Neuronal stem cell (in vitro differentiated cells): ENCODE measurements around the gene ACOXL.

Experiments
- DNase-seq: peaks from one replicate; pipeline ENCODE4 v3.0.0-alpha.2; 2013; ENCODE audit warnings: low spot score
- H2AFZ ChIP-seq: one replicate; pipeline ENCODE4 v1.6.1; 2013; ENCODE audit warnings: mild to moderate bottlenecking, low read length, inconsistent platforms
- H2AK5ac ChIP-seq: 2 replicates; pipeline ENCODE4 v1.6.1; 2013; ENCODE audit warnings: low read depth, mild to moderate bottlenecking, inconsistent platforms, low read length, moderate library complexity, mixed read lengths
- H2BK120ac ChIP-seq: 2 replicates; pipeline ENCODE4 v1.6.1; 2013; ENCODE audit warnings: low read depth, mild to moderate bottlenecking, inconsistent platforms, low read length, moderate library complexity, mixed read lengths
- H2BK12ac ChIP-seq: one replicate; pipeline ENCODE4 v1.6.1; 2013; ENCODE audit warnings: low read length, inconsistent platforms
- H2BK15ac ChIP-seq: 2 replicates; pipeline ENCODE4 v1.6.1; 2013; ENCODE audit warnings: mild to moderate bottlenecking, low read length, inconsistent platforms, mixed read lengths
- H2BK5ac ChIP-seq: one replicate; pipeline ENCODE4 v1.6.1; 2013; ENCODE audit warnings: inconsistent platforms, mild to moderate bottlenecking, low read length, moderate library complexity
- H3K14ac ChIP-seq: one replicate; pipeline ENCODE4 v1.6.1; 2013; ENCODE audit warnings: low read length, inconsistent platforms
- H3K18ac ChIP-seq: 2 replicates; pipeline ENCODE4 v1.6.1; 2013; ENCODE audit warnings: low read length, inconsistent platforms
- H3K23ac ChIP-seq: 2 replicates; pipeline ENCODE4 v1.6.1; 2013; ENCODE audit warnings: low read depth, mild to moderate bottlenecking, mixed read lengths, low read length, inconsistent platforms; ENCODE audit not compliant: poor library complexity
- H3K27ac ChIP-seq: replicated peaks from 3 replicates; pipeline ENCODE4 v1.5.1; 2013; ENCODE audit warnings: low read length, inconsistent platforms
- H3K27me3 ChIP-seq, 3 experiments: 2 replicates each; pipeline ENCODE4 v1.6.1; 2013; ENCODE audit warnings: low read length in 3 of 3, mild to moderate bottlenecking in 2 of 3, inconsistent platforms in 1 of 3, low read depth in 1 of 3, mixed read lengths in 1 of 3, moderate library complexity in 1 of 3; ENCODE audit not compliant: control insufficient read depth in 3 of 3, insufficient read depth in 3 of 3
- H3K36me3 ChIP-seq, 2 donors: replicated peaks in 1 of 2; 2 replicates each; pipeline ENCODE4 v1.6.1; 2013; ENCODE audit warnings: low read length in 2 of 2; ENCODE audit not compliant: control insufficient read depth in 2 of 2, insufficient read depth in 2 of 2
- H3K4ac ChIP-seq: 2 replicates; pipeline ENCODE4 v1.6.1; 2013; ENCODE audit warnings: inconsistent platforms, mild to moderate bottlenecking, low read length, moderate library complexity
- H3K4me1 ChIP-seq, 2 donors: 1 replicate in 1 of 2; 2 replicates in 1 of 2; pipeline ENCODE4 v1.6.1; 2013; ENCODE audit warnings: low read length in 2 of 2, low read depth in 1 of 2; ENCODE audit not compliant: control insufficient read depth in 2 of 2, insufficient read depth in 1 of 2
- H3K4me2 ChIP-seq: one replicate; pipeline ENCODE4 v1.6.1; 2013; ENCODE audit warnings: mild to moderate bottlenecking, low read length, inconsistent platforms; ENCODE audit not compliant: insufficient read depth, poor library complexity, severe bottlenecking
- H3K4me3 ChIP-seq, 2 donors: 2 replicates each; pipeline ENCODE4 v1.5.1; 2013; ENCODE audit warnings: low read length in 2 of 2, mild to moderate bottlenecking in 2 of 2, inconsistent platforms in 1 of 2, moderate library complexity in 1 of 2
- H3K79me1 ChIP-seq: one replicate; pipeline ENCODE4 v1.6.1; 2013; ENCODE audit warnings: low read depth, mild to moderate bottlenecking, inconsistent platforms, low read length, moderate library complexity
- H3K9ac ChIP-seq: one replicate; pipeline ENCODE4 v1.6.1; 2013; ENCODE audit warnings: mild to moderate bottlenecking, low read depth, low read length, inconsistent platforms; ENCODE audit not compliant: poor library complexity
- H3K9me3 ChIP-seq, 2 donors: replicated peaks in 1 of 2; 2 replicates each; pipeline versions ENCODE3 to v1.6.1; 2013; ENCODE audit warnings: low read length in 2 of 2, mild to moderate bottlenecking in 2 of 2, inconsistent platforms in 1 of 2, low read depth in 1 of 2, mixed read lengths in 1 of 2, moderate library complexity in 1 of 2; ENCODE audit not compliant: control insufficient read depth in 2 of 2, insufficient read depth in 1 of 2
- H4K8ac ChIP-seq: one replicate; pipeline ENCODE4 v1.6.1; 2013; ENCODE audit warnings: low read depth, mild to moderate bottlenecking, inconsistent platforms, low read length, moderate library complexity
- H4K91ac ChIP-seq: one replicate; pipeline ENCODE4 v1.6.1; 2013; ENCODE audit warnings: low read length, low read depth, mild to moderate bottlenecking, inconsistent platforms; ENCODE audit not compliant: poor library complexity
- WGBS, 2 donors: extraction: QIAGEN DNeasy Blood & Tissue Kit; methylation state at CpG; one replicate each; pipeline ENCODE4 v1.1.7; 2013; ENCODE audit warnings: missing lambda C conversion rate in 2 of 2, mixed read lengths in 1 of 2; ENCODE audit not compliant: insufficient read length in 2 of 2, insufficient replicate concordance in 1 of 2; ENCODE audit errors: extremely low coverage in 2 of 2; 5-methylcytosine and 5-hydroxymethylcytosine counted together

ACOXL gene

DNA sequence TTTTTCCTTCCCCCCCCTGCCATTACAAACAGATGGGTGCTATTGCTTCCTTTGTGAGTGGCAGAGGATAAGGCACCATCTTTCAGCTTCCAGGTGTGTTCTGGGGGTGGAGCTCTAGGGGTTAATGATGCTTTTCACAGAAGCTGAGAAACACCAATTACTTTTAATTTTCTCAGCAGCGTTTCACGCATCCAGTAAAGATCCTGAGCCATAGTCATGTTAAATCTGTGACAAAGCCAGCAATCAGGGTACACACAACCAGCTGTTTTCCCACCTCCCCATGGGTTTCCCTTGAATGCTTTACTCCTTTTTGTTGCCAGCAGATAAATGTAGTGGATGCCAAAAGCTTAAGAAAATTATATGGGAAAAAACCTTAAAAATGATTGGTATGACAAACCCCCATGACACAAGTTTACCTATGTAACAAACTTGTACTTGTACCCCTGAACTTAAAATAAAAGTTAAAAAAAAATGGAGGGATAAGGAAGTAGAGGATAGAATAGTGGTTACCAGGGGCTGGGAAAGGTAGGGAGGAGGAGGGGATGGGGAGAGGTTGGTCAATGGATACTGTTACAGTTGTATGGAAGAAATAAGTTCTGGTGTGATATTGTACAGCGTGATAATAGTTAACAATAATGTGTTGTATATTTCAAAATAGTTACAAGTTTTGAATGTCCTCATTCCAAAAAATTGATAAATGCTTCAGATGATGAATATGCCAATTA, 70.0 kb downstream of the ACOXL start:
- Histone ChIP-seq H3K4me3 (no peak overlapping the region), H4K91ac (no peak overlapping the region), H3K4me2 (no peak overlapping the region), H3K79me1 (no peaks in the 10 kb centered on the region), H3K9ac (no peak overlapping the region), H3K14ac (no peak overlapping the region), H2AK5ac (no peak overlapping the region), H3K9me3 (peaks cover 0 to 2% of the 10 kb centered on the region in 2 donors), H2AFZ (no peak overlapping the region), H2BK120ac (no peak overlapping the region), H3K27ac (no peak overlapping the region), H2BK15ac (no peak overlapping the region), H3K18ac (no peak overlapping the region), H3K36me3 (no peaks in the 10 kb centered on the region), H2BK12ac (no peak overlapping the region), H2BK5ac (no peak overlapping the region), H3K23ac (no peak overlapping the region), H3K27me3 (no peaks in the 10 kb centered on the region), H3K4me1 (peaks cover 0 to 10% of the 10 kb centered on the region in 2 donors), H3K4ac (no peak overlapping the region), H4K8ac (no peak overlapping the region)
- WGBS, 2 donors = no CpG with 5 or more reads among the region's 3 CpGs
- DNase-seq = no peak

DNA sequence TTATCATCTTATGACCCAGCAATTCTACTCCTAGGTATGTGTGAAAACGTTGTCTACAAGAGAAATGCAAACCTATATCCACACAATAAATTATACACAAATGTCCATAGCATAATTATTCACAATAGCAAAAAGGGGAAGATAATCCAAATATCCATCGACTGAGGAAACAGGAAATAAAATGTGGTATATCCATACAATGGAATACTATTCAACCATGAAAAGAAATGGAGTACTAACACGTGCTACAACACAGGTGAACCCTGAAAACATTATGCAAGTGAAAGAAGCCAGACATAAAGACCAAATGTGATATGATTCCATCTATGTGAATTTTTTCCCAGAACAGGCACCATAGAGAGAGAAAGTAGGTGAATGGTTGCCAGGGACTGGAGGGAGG, 72.1 kb downstream of the ACOXL start:
- no peak overlapping the region for H3K14ac ChIP-seq
- peaks cover 0 to 10% of the 10 kb centered on the region in 2 donors for H3K4me1 ChIP-seq
- no peaks in the 10 kb centered on the region for H3K27me3 ChIP-seq
- no peak overlapping the region for H3K23ac ChIP-seq
- H3K36me3 ChIP-seq = no peaks in the 10 kb centered on the region
- no peak overlapping the region for H2AFZ ChIP-seq
- no peak overlapping the region for H3K27ac ChIP-seq
- no peak overlapping the region for H3K4ac ChIP-seq
- peaks cover 0 to 2% of the 10 kb centered on the region in 2 donors for H3K9me3 ChIP-seq
- DNase-seq = no peak
- no peak overlapping the region for H3K9ac ChIP-seq
- H3K4me2 ChIP-seq = no peak overlapping the region
- no peak overlapping the region for H2AK5ac ChIP-seq
- H2BK5ac ChIP-seq = no peak overlapping the region
- no peaks in the 10 kb centered on the region for H3K79me1 ChIP-seq
- no peak overlapping the region for H4K91ac ChIP-seq
- no CpG with 5 or more reads among the region's 3 CpGs for WGBS, 2 donors
- no peak overlapping the region for H4K8ac ChIP-seq
- no peak overlapping the region for H3K4me3 ChIP-seq
- no peak overlapping the region for H2BK12ac ChIP-seq
- no peak overlapping the region for H2BK120ac ChIP-seq
- no peak overlapping the region for H3K18ac ChIP-seq
- H2BK15ac ChIP-seq = no peak overlapping the region

DNA sequence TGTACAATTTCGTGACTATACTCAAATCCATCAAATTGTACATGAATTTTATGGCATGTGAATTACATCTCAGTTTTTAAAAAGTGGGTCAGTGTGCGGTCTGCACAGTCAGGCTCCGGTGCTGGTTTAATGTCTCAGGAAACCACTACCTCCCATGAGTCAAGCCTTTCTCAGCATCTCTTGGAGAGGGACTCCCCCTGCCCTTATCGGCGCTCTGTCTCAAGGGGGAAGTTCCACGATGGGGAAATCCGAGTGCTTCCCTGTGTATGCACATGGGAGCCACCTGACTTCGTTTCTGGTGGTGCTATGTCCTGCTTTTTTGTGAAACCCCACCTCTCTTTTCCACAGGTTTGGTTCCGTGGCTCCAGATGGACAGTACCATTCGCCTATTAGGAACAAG, 72.5 kb downstream of the ACOXL start:
- no peak for DNase-seq
- no peak overlapping the region for H2AK5ac ChIP-seq
- H3K4me2 ChIP-seq = no peak overlapping the region
- no peaks in the 10 kb centered on the region for H3K27me3 ChIP-seq
- H3K4me1 ChIP-seq = peaks cover 0 to 10% of the 10 kb centered on the region in 2 donors
- H4K8ac ChIP-seq = no peak overlapping the region
- H3K36me3 ChIP-seq = no peaks in the 10 kb centered on the region
- H3K4ac ChIP-seq = no peak overlapping the region
- H3K14ac ChIP-seq = no peak overlapping the region
- no peak overlapping the region for H2BK120ac ChIP-seq
- no peak overlapping the region for H2BK12ac ChIP-seq
- H3K9ac ChIP-seq = no peak overlapping the region
- no peaks in the 10 kb centered on the region for H3K79me1 ChIP-seq
- no peak overlapping the region for H3K23ac ChIP-seq
- H3K27ac ChIP-seq = no peak overlapping the region
- no peak overlapping the region for H3K4me3 ChIP-seq
- no CpG with 5 or more reads among the region's 10 CpGs for WGBS, 2 donors
- no peak overlapping the region for H3K18ac ChIP-seq
- no peak overlapping the region for H2BK5ac ChIP-seq
- H2AFZ ChIP-seq = no peak overlapping the region
- no peak overlapping the region for H4K91ac ChIP-seq
- H2BK15ac ChIP-seq = no peak overlapping the region
- peaks cover 0 to 2% of the 10 kb centered on the region in 2 donors for H3K9me3 ChIP-seq

GRCh38 chr2:110805894-110806452, 73.6 kb downstream of the ACOXL start:
- no CpG with 5 or more reads among the region's 14 CpGs for WGBS, 2 donors
- no peak overlapping the region for H2BK120ac ChIP-seq
- H3K4ac ChIP-seq = no peak overlapping the region
- no peak overlapping the region for H3K14ac ChIP-seq
- no peak overlapping the region for H2AFZ ChIP-seq
- peak overlapping the region; percentile 34 for H3K23ac ChIP-seq
- peaks cover 0 to 2% of the 10 kb centered on the region in 2 donors for H3K9me3 ChIP-seq
- peak overlapping the region; percentile 85 for H2BK12ac ChIP-seq
- no peak overlapping the region for H2BK15ac ChIP-seq
- no peak overlapping the region for H4K91ac ChIP-seq
- H2BK5ac ChIP-seq = no peak overlapping the region
- H3K4me1 ChIP-seq = peaks cover 0 to 6% of the 10 kb centered on the region in 2 donors
- no peaks in the 10 kb centered on the region for H3K27me3 ChIP-seq
- no peak for DNase-seq
- no peak overlapping the region for H3K4me3 ChIP-seq
- no peak overlapping the region for H2AK5ac ChIP-seq
- no peaks in the 10 kb centered on the region for H3K36me3 ChIP-seq
- H3K4me2 ChIP-seq = no peak overlapping the region
- no peak overlapping the region for H3K27ac ChIP-seq
- no peaks in the 10 kb centered on the region for H3K79me1 ChIP-seq
- peak overlapping the region; percentile 40 for H3K18ac ChIP-seq
- no peak overlapping the region for H4K8ac ChIP-seq
- H3K9ac ChIP-seq = no peak overlapping the region
